CD4-positive, alpha-beta T cell treated with Interleukin-2 at 100 ng/mL for 4 hours (primary cell): Measurements from ENCODE around the gene PRR22.

Experiments used
- DNase-seq: peaks from one replicate; pipeline ENCODE4 v3.0.0-alpha.2; 2020; ENCODE audit warnings: low spot score

Gene PRR22

GRCh38 chr19:5784581-5785147, at the start of gene PRR22:
TSS of gene PRR22 (minus strand) at chr19:5784746. CDS start at chr19:5784660, 86 bp downstream.
- no peak for DNase-seq

GRCh38 chr19:5832527-5833216, 48.1 kb upstream of the PRR22 start:
- no peak for DNase-seq

GRCh38 chr19:5832061-5832460, 47.5 kb upstream of the PRR22 start:
- DNase-seq = no peak

GRCh38 chr19:5831159-5831558, 46.6 kb upstream of the PRR22 start:
- no peak for DNase-seq

GRCh38 chr19:5829567-5830310, 45.2 kb upstream of the PRR22 start:
- DNase-seq = no peak

GRCh38 chr19:5828661-5829566, 44.4 kb upstream of the PRR22 start:
- DNase-seq = no peak

GRCh38 chr19:5827891-5828660, 43.5 kb upstream of the PRR22 start:
- peak; percentile 93 for DNase-seq

GRCh38 chr19:5827342-5827890, 42.9 kb upstream of the PRR22 start:
- no peak for DNase-seq

- no peak for DNase-seq
These were observed 42.2 kb upstream of the PRR22 start for GRCh38 chr19:5826531-5827341.

- DNase-seq = no peak
These were observed 40.6 kb upstream of the PRR22 start for GRCh38 chr19:5825178-5825577.

- no peak for DNase-seq
These were observed 40.2 kb upstream of the PRR22 start for GRCh38 chr19:5824751-5825150.

GRCh38 chr19:5823579-5824281, 39.2 kb upstream of the PRR22 start:
- DNase-seq = no peak

- DNase-seq = no peak
These were observed 37.8 kb upstream of the PRR22 start for GRCh38 chr19:5822181-5822844.

- DNase-seq = no peak
These were observed 37.1 kb upstream of the PRR22 start for GRCh38 chr19:5821521-5822180.

GRCh38 chr19:5820785-5821184, 36.2 kb upstream of the PRR22 start:
- DNase-seq = no peak

GRCh38 chr19:5818594-5818993, 34.0 kb upstream of the PRR22 start:
- no peak for DNase-seq

GRCh38 chr19:5817218-5817617, 32.7 kb upstream of the PRR22 start:
- no peak for DNase-seq

- DNase-seq = no peak
These were observed 30.3 kb upstream of the PRR22 start for GRCh38 chr19:5814852-5815246.
